Omental fat pad (tissue), 4 donors: ENCODE data around the gene KRTAP10-9. TPM values are rescaled to one million over a fixed set of nuclear protein-coding genes. Genes with fewer than 3 reads are reported as not detected.
"Not testable (repeated sequence)": the region's sequence is repeated elsewhere in the genome, so short reads cannot be mapped to it uniquely, and the experiment has no call there.

Experiments used
- ATAC-seq: fragments of 150-250 bp; one replicate; pipeline ENCODE4 v1.9.1; 2016; ENCODE audit warnings: mild to moderate bottlenecking, moderate library complexity; ENCODE audit not compliant: low FRiP score
- DNase-seq: peaks from one replicate; pipeline ENCODE4 v3.0.0-alpha.2; 2019; ENCODE audit warnings: low spot score
- CTCF ChIP-seq, 3 donors: fragments of 450-650 bp; IDR thresholded peaks; one replicate each; pipeline ENCODE4 v1.5.1; 2016 to 2017; ENCODE audit warnings: antibody characterized with exemption in 3 of 3, mild to moderate bottlenecking in 3 of 3, moderate library complexity in 2 of 3
- total RNA-seq, 4 donors: library from RNA; depleted of rRNA; stranded (reverse); fragments of >200 nt; gene quantifications; one replicate each; pipeline ENCODE4 v1.1.0, GENCODE V29; 2016

KRTAP10-9 gene
- total RNA-seq, 4 donors from 2014 or later, result not detected

- ATAC-seq (no peak), DNase-seq (no peak)
- no peak for TF ChIP-seq CTCF (IDR thresholded peaks at IDR 0.05)
These were observed 13.9 kb downstream of the KRTAP10-9 start for GRCh38 chr21:44640761-44641160.

- TF ChIP-seq CTCF (IDR thresholded peaks at IDR 0.05), result no peak
- ATAC-seq (no peak), DNase-seq (no peak)
These were observed 16.9 kb downstream of the KRTAP10-9 start for GRCh38 chr21:44643741-44644310.

- DNase-seq, result no peak
- ATAC-seq, result no peak
- no peak for TF ChIP-seq CTCF (IDR thresholded peaks at IDR 0.05)
These were observed 18.0 kb downstream of the KRTAP10-9 start for GRCh38 chr21:44644878-44645277.

DNA sequence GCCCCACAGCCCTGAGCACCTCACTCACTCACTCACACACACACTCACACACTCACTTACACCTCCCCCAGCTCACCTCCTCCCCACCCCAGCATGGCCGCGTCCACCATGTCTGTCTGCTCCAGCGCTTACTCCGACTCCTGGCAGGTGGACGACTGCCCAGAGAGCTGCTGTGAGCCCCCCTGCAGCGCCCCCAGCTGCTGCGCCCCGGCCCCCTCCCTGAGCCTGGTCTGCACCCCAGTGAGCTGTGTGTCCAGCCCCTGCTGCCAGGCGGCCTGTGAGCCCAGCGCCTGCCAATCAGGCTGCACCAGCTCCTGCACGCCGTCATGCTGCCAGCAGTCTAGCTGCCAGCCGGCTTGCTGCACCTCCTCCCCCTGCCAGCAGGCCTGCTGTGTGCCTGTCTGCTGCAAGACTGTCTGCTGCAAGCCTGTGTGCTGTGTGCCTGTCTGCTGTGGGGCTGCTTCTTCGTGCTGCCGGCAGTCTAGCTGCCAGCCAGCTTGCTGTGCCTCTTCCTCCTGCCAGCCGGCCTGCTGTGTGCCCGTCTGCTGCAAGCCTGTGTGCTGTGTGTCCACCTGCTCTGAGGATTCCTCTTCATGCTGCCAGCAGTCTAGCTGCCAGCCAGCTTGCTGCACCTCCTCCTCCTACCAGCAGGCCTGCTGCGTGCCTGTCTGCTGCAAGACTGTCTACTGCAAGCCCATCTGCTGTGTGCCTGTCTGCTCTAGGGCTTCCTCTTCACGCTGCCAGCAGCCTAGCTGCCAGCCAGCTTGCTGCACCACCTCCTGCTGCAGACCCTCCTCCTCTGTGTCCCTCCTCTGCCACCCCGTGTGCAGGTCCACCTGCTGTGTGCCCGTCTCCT, 19.7 kb downstream of the KRTAP10-9 start, which contains the start of gene KRTAP10-11:
Gene KRTAP10-11, plus strand, starts transcription at position 49 of the 856 bp plus-strand sequence. Its CDS starts 45 bp downstream, at position 94.
- not testable (repeated sequence) for ATAC-seq, DNase-seq

DNA sequence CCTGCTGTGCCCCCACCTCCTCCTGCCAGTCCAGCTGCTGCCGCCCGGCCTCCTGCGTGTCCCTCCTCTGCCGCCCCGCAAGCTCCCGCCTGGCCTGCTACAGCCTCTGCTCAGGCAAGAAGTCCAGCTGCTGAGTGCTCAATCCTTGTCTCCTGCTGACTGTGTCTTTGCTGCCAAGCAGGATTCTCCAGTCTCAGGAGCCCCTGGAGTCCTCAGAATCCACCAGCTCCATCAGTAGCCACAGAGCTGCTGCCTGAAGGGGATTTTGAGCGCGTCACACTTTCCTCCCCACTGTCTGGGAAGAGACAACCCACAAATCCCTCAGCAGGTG, 20.3 kb downstream of the KRTAP10-9 start:
- no peak for DNase-seq
- no peak for TF ChIP-seq CTCF (IDR thresholded peaks at IDR 0.05)
- no peak for ATAC-seq

DNA sequence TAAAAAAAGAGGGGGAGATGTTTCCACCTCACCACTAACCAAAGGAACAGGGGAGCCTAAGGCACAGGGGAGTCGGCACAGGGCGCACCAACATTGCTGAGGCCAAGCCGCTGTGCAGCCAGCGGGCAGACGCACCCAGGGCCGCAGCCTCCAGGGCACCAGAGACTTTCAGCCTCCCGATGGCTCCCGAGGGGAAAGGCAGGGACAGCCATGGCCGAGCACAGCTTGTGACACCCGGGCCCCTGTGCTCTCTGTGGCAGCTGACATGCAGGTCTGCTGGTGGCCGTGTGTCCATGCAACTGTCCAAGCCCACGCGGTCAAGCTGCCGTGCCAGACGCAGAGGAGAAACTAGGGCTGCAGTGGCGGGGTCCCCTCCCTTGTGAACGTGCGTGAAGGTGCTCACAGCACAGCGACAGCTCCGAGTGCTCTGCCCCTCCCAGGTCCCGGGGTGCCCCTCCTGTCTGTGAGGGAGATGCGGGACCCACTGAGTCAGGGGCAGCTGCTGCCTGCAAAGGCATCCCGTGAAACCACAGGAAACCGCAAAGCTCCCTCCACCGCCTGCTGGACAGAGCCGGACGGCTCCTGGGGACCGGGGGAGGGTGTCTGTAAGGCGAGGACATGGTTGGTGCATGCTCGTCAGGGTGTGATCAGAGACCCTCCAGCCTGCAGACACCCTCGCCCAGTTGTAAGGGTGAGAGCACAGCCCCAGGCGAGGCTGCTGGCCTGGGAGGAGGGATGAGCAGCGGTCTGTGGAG, 21.8 kb downstream of the KRTAP10-9 start:
- TF ChIP-seq CTCF (IDR thresholded peaks at IDR 0.05), result no peak
- no peak for DNase-seq
- no peak for ATAC-seq

GRCh38 chr21:44649521-44650100, 22.7 kb downstream of the KRTAP10-9 start:
- ATAC-seq, result no peak
- TF ChIP-seq CTCF (IDR thresholded peaks at IDR 0.05), result no peak
- no peak for DNase-seq
